Dendritic cell treated with granulocyte-macrophage colony-stimulating factor and Interleukin-4, amounts not matched to agents 40 ng/mL and 50 ng/mL, for 4 days (primary cell): ENCODE measurements around the gene DLEC1.
A peak's percentile ranks its signal among the peaks of the same experiment; 100 is the strongest.

Experiments
- H3K27ac Mint-ChIP-seq: one replicate; pipeline ENCODE4 v1.8.0; 2022; ENCODE audit warnings: mild to moderate bottlenecking, mixed read lengths
- H3K27me3 Mint-ChIP-seq: one replicate; pipeline ENCODE4 v1.8.0; 2022; ENCODE audit warnings: mild to moderate bottlenecking, mixed read lengths
- H3K36me3 Mint-ChIP-seq: one replicate; pipeline ENCODE4 v1.8.0; 2022; ENCODE audit warnings: low read depth, mixed read lengths
- H3K4me1 Mint-ChIP-seq: one replicate; pipeline ENCODE4 v1.8.0; 2022; ENCODE audit warnings: low read depth, mixed read lengths
- H3K4me3 Mint-ChIP-seq: one replicate; pipeline ENCODE4 v1.8.0; 2022; ENCODE audit warnings: mild to moderate bottlenecking, moderate library complexity, mixed read lengths
- H3K9me3 Mint-ChIP-seq: one replicate; pipeline ENCODE4 v1.8.0; 2022; ENCODE audit warnings: mixed read lengths
- intact Hi-C: fragments of 100-400 bp; cut with micrococcal nuclease; formaldehyde crosslinking; loops from one replicate; pipeline ENCODE4 v1.15.0; 2022

The DLEC1 gene

GRCh38 chr3:38114052-38114874, 75.3 kb downstream of the DLEC1 start:
- H3K4me3 Mint-ChIP-seq = no peak overlapping the region
- H3K4me1 Mint-ChIP-seq = peaks cover 12% of the 10 kb centered on the region
- H3K27me3 Mint-ChIP-seq = no peaks in the 10 kb centered on the region
- peaks cover 12% of the 10 kb centered on the region for H3K36me3 Mint-ChIP-seq
- intact Hi-C loops = no loop called here
- no peak overlapping the region for H3K27ac Mint-ChIP-seq
- no peaks in the 10 kb centered on the region for H3K9me3 Mint-ChIP-seq

- H3K4me3 Mint-ChIP-seq = no peak overlapping the region
- intact Hi-C loops = loop anchor here (5.0 kb wide), 2 partner anchors 112 to 367 kb away; no protein-coding TSS in a partner anchor
- H3K27me3 Mint-ChIP-seq = no peaks in the 10 kb centered on the region
- H3K4me1 Mint-ChIP-seq = peaks cover 5% of the 10 kb centered on the region
- peaks cover 20% of the 10 kb centered on the region for H3K36me3 Mint-ChIP-seq
- H3K27ac Mint-ChIP-seq = no peak overlapping the region
- no peaks in the 10 kb centered on the region for H3K9me3 Mint-ChIP-seq
These were observed 76.1 kb downstream of the DLEC1 start for GRCh38 chr3:38114875-38115644.

- H3K27ac Mint-ChIP-seq = no peak overlapping the region
- no peak overlapping the region for H3K4me3 Mint-ChIP-seq
- no peaks in the 10 kb centered on the region for H3K9me3 Mint-ChIP-seq
- H3K4me1 Mint-ChIP-seq = peaks cover 2% of the 10 kb centered on the region
- intact Hi-C loops = loop anchor here (5.0 kb wide), 2 partner anchors 111 to 366 kb away; no protein-coding TSS in a partner anchor
- no peaks in the 10 kb centered on the region for H3K27me3 Mint-ChIP-seq
- H3K36me3 Mint-ChIP-seq = peaks cover 27% of the 10 kb centered on the region
These were observed 76.8 kb downstream of the DLEC1 start for GRCh38 chr3:38115645-38116427.

- peaks cover 5% of the 10 kb centered on the region for H3K4me1 Mint-ChIP-seq
- H3K27me3 Mint-ChIP-seq = no peaks in the 10 kb centered on the region
- peaks cover 35% of the 10 kb centered on the region for H3K36me3 Mint-ChIP-seq
- no peak overlapping the region for H3K27ac Mint-ChIP-seq
- no peak overlapping the region for H3K4me3 Mint-ChIP-seq
- no peaks in the 10 kb centered on the region for H3K9me3 Mint-ChIP-seq
- intact Hi-C loops = loop anchor here (5.0 kb wide), 2 partner anchors 111 to 366 kb away; no protein-coding TSS in a partner anchor
These were observed 77.6 kb downstream of the DLEC1 start for GRCh38 chr3:38116471-38117162.

GRCh38 chr3:38117163-38117716, 78.2 kb downstream of the DLEC1 start:
- H3K27me3 Mint-ChIP-seq = no peaks in the 10 kb centered on the region
- intact Hi-C loops = loop anchor here (5.0 kb wide), 2 partner anchors 110 to 365 kb away; no protein-coding TSS in a partner anchor
- no peak overlapping the region for H3K4me3 Mint-ChIP-seq
- H3K36me3 Mint-ChIP-seq = peaks cover 41% of the 10 kb centered on the region
- H3K9me3 Mint-ChIP-seq = no peaks in the 10 kb centered on the region
- peaks cover 5% of the 10 kb centered on the region for H3K4me1 Mint-ChIP-seq
- H3K27ac Mint-ChIP-seq = no peak overlapping the region

GRCh38 chr3:38117748-38118420, 78.9 kb downstream of the DLEC1 start:
- intact Hi-C loops = loop anchor here (2.0 to 5.0 kb wide), 3 partner anchors 109 to 364 kb away; no protein-coding TSS in a partner anchor
- Mint-ChIP-seq H3K27ac (no peak overlapping the region), H3K36me3 (peaks cover 48% of the 10 kb centered on the region), H3K4me1 (peaks cover 5% of the 10 kb centered on the region), H3K27me3 (no peaks in the 10 kb centered on the region), H3K4me3 (no peak overlapping the region), H3K9me3 (no peaks in the 10 kb centered on the region)

GRCh38 chr3:38118421-38119247, 79.6 kb downstream of the DLEC1 start:
- Mint-ChIP-seq H3K4me1 (peaks cover 5% of the 10 kb centered on the region), H3K4me3 (no peak overlapping the region), H3K27me3 (no peaks in the 10 kb centered on the region), H3K36me3 (peaks cover 55% of the 10 kb centered on the region), H3K9me3 (no peaks in the 10 kb centered on the region), H3K27ac (peak overlapping the region; percentile 35)
- intact Hi-C loops = loop anchor here (2.0 to 5.0 kb wide), 3 partner anchors 109 to 364 kb away; no protein-coding TSS in a partner anchor

GRCh38 chr3:38119248-38119544, 80.2 kb downstream of the DLEC1 start:
- intact Hi-C loops = loop anchor here (2.0 to 5.0 kb wide), 3 partner anchors 108 to 363 kb away; no protein-coding TSS in a partner anchor
- Mint-ChIP-seq H3K9me3 (no peaks in the 10 kb centered on the region), H3K27me3 (no peaks in the 10 kb centered on the region), H3K4me1 (peaks cover 5% of the 10 kb centered on the region), H3K27ac (no peak overlapping the region), H3K4me3 (no peak overlapping the region), H3K36me3 (peaks cover 61% of the 10 kb centered on the region)

GRCh38 chr3:38119821-38120692, 81.0 kb downstream of the DLEC1 start:
- H3K27ac Mint-ChIP-seq = peak overlapping the region; percentile 35
- no peaks in the 10 kb centered on the region for H3K9me3 Mint-ChIP-seq
- no peak overlapping the region for H3K4me3 Mint-ChIP-seq
- H3K36me3 Mint-ChIP-seq = peaks cover 70% of the 10 kb centered on the region
- H3K4me1 Mint-ChIP-seq = peaks cover 5% of the 10 kb centered on the region
- no peaks in the 10 kb centered on the region for H3K27me3 Mint-ChIP-seq
- intact Hi-C loops = loop anchor here (2.0 to 5.0 kb wide), 3 partner anchors 107 to 362 kb away; no protein-coding TSS in a partner anchor

GRCh38 chr3:38120693-38121450, 81.9 kb downstream of the DLEC1 start:
- Mint-ChIP-seq H3K9me3 (no peaks in the 10 kb centered on the region), H3K4me1 (peaks cover 5% of the 10 kb centered on the region), H3K27me3 (no peaks in the 10 kb centered on the region), H3K36me3 (peaks cover 78% of the 10 kb centered on the region), H3K4me3 (no peak overlapping the region), H3K27ac (peak overlapping the region; percentile 35)
- intact Hi-C loops = no loop called here

GRCh38 chr3:38121451-38121831, 82.4 kb downstream of the DLEC1 start:
- Mint-ChIP-seq H3K4me1 (peaks cover 5% of the 10 kb centered on the region), H3K27me3 (no peaks in the 10 kb centered on the region), H3K9me3 (no peaks in the 10 kb centered on the region), H3K4me3 (no peak overlapping the region), H3K36me3 (peaks cover 83% of the 10 kb centered on the region), H3K27ac (no peak overlapping the region)
- intact Hi-C loops = no loop called here
